ENCODE data around the gene HIC2.
"Not testable (repeated sequence)": the region's sequence is repeated elsewhere in the genome, so short reads cannot be mapped to it uniquely, and the experiment has no call there.

GRCh38 chr22:21434378-21435233 lies 17.4 kb downstream of the HIC2 start:
- TF ChIP-seq FOXA1 (IDR thresholded peaks at IDR 0.05); HDGF (IDR thresholded peaks at IDR 0.05; ENCODE audit: borderline replicate concordance); LEF1 (IDR thresholded peaks at IDR 0.05; ENCODE audit: borderline replicate concordance): not testable (repeated sequence)

Measured in HEK293T (cell line).